H1 (cell line): ENCODE measurements around the gene CPNE4. TPM values are rescaled to one million over a fixed set of nuclear protein-coding genes. Genes with fewer than 3 reads are reported as not detected.

Experiments used
- BACH1 ChIP-seq: IDR thresholded peaks from 2 replicates; pipeline ENCODE4 v1.6.1; 2012; ENCODE audit warnings: low read length, improper control_type of control experiment
- CHD2 ChIP-seq: IDR thresholded peaks from 2 replicates; pipeline ENCODE4 v1.6.1; 2012; ENCODE audit warnings: low read length, improper control_type of control experiment
- E2F6 ChIP-seq: IDR thresholded peaks from 2 replicates; pipeline ENCODE4 v1.6.1; 2012; ENCODE audit warnings: inconsistent platforms
- EP300 ChIP-seq, 2 experiments: IDR thresholded peaks; 1 replicate in 1 of 2; 2 replicates in 1 of 2; pipeline ENCODE4 v1.6.1; 2011 to 2012; ENCODE audit warnings: low read depth in 2 of 2, low read length in 2 of 2, mild to moderate bottlenecking in 2 of 2, borderline replicate concordance in 1 of 2, inconsistent platforms in 1 of 2, moderate library complexity in 1 of 2
- HDAC6 ChIP-seq: IDR thresholded peaks from one replicate; pipeline ENCODE4 v1.7.1; 2012; ENCODE audit warnings: low read depth, mild to moderate bottlenecking, inconsistent platforms, low read length, moderate library complexity
- SIN3A ChIP-seq, 2 experiments: IDR thresholded peaks in 1 of 2; conservative IDR thresholded peaks in 1 of 2; 2 replicates each; pipeline ENCODE4 v1.6.1; 2011 to 2012; ENCODE audit warnings: low read length in 2 of 2, improper control_type of control experiment in 1 of 2, low read depth in 1 of 2, mild to moderate bottlenecking in 1 of 2
- SP2 ChIP-seq: IDR thresholded peaks from 2 replicates; pipeline ENCODE4 v1.6.1; 2012; ENCODE audit warnings: mild to moderate bottlenecking, low read length, inconsistent platforms
- USF2 ChIP-seq: IDR thresholded peaks from 2 replicates; pipeline ENCODE4 v1.6.1; 2011; ENCODE audit warnings: low read length, improper control_type of control experiment
- polyA plus RNA-seq, 7 experiments: library from polyadenylated mRNA; depleted of rRNA in 3 of 7; stranded (reverse) in 5 of 7; unstranded in 2 of 7; fragments of >200 nt in 5 of 7; fragments of 200-250 nt in 2 of 7; gene quantifications; 1 replicate in 5 of 7; 2 replicates in 1 of 7; 4 replicates in 1 of 7; pipeline versions ENCODE4 v1.2.1 to v1.2.3, GENCODE V29; 2011 to 2013; ENCODE audit warnings: missing spikeins in 2 of 7, mixed read lengths in 2 of 7
- total RNA-seq: library from RNA; stranded (reverse); fragmentation: NEBNext Ultra II Directional; extraction: Animal tissue kit (Norgen Biotek cat#: 25700); gene quantifications from 2 replicates; pipeline ENCODE4 v1.2.1, GENCODE V29; 2021

Gene CPNE4
- total and polyA plus RNA-seq, 2 of the 8 experiments (the other 6 are each of a cell fraction or from before 2014, with no cell fraction given) = 0.82 to 3.8 TPM

- no peak for TF ChIP-seq E2F6
- no peak for TF ChIP-seq SIN3A (conservative IDR thresholded peaks at IDR 0.05 in 1 of 2, IDR thresholded peaks at IDR 0.05 in 1 of 2; ENCODE audit: low read depth in 1 of 2, low read length in 2 of 2)
- no peak for TF ChIP-seq CHD2
- no peak for TF ChIP-seq SP2
- no peak for TF ChIP-seq EP300 (IDR thresholded peaks at IDR 0.05; ENCODE audit: borderline replicate concordance in 1 of 2, low read depth in 2 of 2, low read length in 2 of 2)
- no peak for TF ChIP-seq HDAC6
- TF ChIP-seq BACH1 = no peak
- no peak for TF ChIP-seq USF2
Observed at GRCh38 chr3:131636266-131636775, 398.5 kb downstream of the CPNE4 start (continued).
